Left ventricle myocardium superior (tissue), 1 donor: ENCODE data around the gene IGFBP6. TPM values are rescaled to one million over a fixed set of nuclear protein-coding genes. Genes with fewer than 3 reads are reported as not detected.
"Not testable (repeated sequence)": the region's sequence is repeated elsewhere in the genome, so short reads cannot be mapped to it uniquely, and the experiment has no call there.

Experiments
- ATAC-seq: fragments of 200-7000 bp; cut with Tn5 transposase; one replicate; pipeline ENCODE4 v1.9.1; 2020; ENCODE audit warnings: mild to moderate bottlenecking, moderate library complexity
- DNase-seq: peaks from one replicate; pipeline ENCODE4 v3.0.0-alpha.2; 2020
- intact Hi-C: fragments of 100-400 bp; cut with micrococcal nuclease; formaldehyde crosslinking; loops from one replicate; pipeline ENCODE4 v1.11.0; 2022
- total RNA-seq: library from RNA; stranded (reverse); fragmentation: NEBNext Ultra II Directional; extraction: Animal tissue kit (Norgen Biotek cat#: 25700); gene quantifications from one replicate; pipeline ENCODE4 v1.2.1, GENCODE V29; 2021
- donor health status: DM: no; HTN: yes; CAD: no; lungs with severe emphysema.

The IGFBP6 gene
- total RNA-seq, 1 donor from 2014 or later, result 45.5 TPM

GRCh38 chr12:53086361-53086760, 11.1 kb upstream of the IGFBP6 start:
- intact Hi-C loops, result no loop called here

DNA sequence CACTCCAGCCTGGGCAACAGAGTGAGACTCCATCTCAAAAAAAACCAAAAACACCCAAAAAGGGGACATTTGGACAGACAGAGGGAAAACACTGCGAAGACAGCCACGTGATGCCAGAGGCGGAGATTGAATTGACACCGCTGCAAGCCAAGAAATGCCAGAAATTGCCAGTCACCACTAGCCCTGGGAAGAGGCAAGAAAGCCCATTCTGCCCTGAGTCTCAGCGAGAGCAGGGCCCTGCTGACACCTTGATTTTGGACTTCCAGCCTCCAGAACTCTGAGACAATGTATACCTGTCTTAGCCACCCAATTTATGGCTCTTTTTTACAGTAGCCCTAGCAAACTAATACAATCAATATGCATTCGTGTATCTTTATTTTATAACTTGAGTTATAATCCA, 7.4 kb upstream of the IGFBP6 start:
- intact Hi-C loops, result no loop called here
- ATAC-seq (no peak), DNase-seq (no peak)

More at GRCh38 chr12:53086361-53086760, 11.1 kb upstream of the IGFBP6 start:
- DNase-seq (no peak), ATAC-seq (no peak)

GRCh38 chr12:53090554-53090953, 6.9 kb upstream of the IGFBP6 start:
- intact Hi-C loops, result no loop called here
- no peak for ATAC-seq
- DNase-seq, result no peak

- ATAC-seq (no peak), DNase-seq (no peak)
- intact Hi-C loops, result no loop called here
These were observed 5.7 kb upstream of the IGFBP6 start for GRCh38 chr12:53091756-53092155.

DNA sequence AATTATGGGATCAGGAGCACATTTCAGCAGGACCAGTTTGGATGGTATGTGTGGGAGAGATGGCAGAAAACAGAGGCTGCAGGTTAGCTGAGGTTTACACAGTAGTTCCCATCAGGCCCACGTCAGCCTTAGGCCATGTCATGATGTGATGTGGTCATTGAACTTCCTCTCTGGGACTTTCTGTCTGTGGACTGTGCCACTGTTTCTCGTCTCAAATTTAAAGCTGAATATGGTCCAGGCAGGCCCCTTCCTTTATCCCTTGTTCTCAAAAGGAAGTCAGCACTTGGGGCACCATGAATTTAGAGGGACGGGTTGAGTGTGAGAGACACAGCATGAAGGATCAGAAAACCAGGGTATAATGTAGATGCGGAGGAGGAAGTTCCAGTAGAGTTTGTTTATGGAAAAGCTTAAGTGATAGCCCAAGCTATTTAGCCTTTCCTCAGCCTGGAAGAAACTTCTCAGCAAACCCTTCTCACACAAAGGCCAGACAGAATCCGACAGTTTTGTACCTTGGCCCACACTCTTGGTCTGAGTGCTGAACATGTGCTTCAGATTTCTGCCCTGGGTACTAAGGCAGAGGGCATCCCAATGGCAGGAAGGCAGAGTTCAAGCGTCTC, 3.6 kb upstream of the IGFBP6 start:
- DNase-seq, result no peak
- no peak for ATAC-seq
- intact Hi-C loops, result no loop called here

DNA sequence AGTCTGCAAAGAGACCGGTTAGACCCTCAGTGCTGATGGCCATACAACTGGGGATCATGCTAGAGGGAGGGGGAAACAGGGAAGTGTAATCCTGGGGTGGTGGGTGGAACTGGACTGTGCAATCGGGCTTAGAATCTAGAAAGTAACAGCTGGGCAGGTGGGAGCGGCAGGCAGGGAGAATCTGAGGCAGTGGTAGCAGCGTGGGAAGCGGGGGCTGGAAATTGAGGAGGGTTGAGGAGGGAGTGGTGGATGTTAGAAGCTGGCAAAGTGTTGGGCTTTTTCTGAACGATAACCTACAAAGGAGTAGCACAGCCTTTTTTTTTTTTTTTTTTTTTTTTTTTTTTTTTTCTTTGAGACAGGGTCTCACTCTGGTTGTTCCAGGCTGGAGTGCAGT, 3.1 kb upstream of the IGFBP6 start:
- no peak for ATAC-seq
- DNase-seq, result no peak
- intact Hi-C loops, result no loop called here

DNA sequence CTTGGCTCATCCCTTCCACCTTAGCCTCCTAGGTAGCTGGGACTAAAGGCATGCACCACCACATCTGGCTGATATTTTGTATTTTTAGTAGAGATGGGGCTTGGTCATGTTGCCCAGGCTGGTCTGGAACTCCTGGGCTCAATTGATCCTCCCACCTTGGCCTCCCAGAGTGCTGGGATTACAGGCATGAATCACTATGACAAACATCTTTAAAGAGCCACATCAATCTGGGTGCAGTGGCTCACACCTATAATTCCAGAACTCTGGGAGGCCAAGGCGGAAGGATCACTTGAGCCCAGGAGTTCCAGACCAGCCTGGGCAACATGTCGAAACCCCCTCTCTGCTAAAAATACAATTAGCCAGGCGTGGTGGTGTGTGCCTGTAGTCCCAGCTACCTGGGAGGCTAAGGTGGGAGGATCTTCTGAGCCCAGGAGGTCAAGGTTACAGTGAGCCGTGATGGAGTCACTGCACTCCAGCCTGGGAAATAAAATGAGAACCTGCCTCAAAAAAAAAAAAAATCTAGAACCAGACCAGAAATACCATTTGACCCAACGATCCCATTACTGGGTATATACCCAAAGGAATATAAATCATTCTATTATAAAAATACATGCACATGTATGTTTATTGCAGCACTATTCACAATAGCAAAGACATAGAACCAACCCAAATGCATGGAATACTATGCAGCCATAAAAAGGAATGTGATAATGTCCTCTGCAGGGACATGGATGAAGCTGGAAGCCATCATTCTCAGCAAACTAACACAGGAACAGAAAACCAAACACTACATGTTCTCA, 2.5 kb upstream of the IGFBP6 start:
- DNase-seq, intact Hi-C loops, ATAC-seq: not testable (repeated sequence)

DNA sequence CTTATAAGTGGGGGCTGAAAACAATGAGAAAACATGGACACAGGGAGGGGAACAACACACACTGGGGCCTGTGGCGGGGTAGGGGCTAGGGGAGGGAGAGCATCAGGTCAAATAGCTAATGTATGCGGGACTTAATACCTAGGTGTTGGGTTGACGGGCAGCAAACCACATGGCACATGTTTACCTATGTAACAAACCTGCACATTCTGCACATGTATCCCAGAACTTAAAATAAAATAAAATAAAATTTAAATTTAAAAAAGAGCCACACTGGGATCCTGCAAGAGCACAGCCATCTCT, 1.9 kb upstream of the IGFBP6 start:
- DNase-seq, intact Hi-C loops, ATAC-seq: not testable (repeated sequence)

- peak; percentile 64 for ATAC-seq
- intact Hi-C loops, result no loop called here
- DNase-seq, result peak; percentile 84
These were observed 1.3 kb upstream of the IGFBP6 start for GRCh38 chr12:53096089-53096741.

DNA sequence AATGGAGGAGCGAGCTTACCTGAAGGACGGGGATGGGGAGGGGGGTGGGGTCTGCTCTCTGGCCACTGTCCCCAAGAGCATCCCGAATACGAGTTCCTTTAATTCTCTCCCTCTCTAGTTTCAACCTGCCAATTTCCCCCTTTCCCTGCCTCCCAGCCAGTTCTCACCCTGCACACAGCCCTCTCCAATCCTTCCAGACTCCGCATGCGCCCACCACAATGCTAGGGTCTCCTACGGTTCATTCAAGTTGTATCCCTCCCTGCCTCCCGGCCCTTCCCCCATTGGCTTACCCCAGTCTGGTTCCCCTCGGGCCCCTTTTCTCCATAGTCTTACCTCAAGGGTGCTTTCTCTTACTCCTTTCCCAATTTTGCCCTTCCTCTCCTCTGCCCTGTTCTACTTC, 708 bp upstream of the IGFBP6 start:
- intact Hi-C loops, result no loop called here
- DNase-seq, result no peak
- no peak for ATAC-seq

DNA sequence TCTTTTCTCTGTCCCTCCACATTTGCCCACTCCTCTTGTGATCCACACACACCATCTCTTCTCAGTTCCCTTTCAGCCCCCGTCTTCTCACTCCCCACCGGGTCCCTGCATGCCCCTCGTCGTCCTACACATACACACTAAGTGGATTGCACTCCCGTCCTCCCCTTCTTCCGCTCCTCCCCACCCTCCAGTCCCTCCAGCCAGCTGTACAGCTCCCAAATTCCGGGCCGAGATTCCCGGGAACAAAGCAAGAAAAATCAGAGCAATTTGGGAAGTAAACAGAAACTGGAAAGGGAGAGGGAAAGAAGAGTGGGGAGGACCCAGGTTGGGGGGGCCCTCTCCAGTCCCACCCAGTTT, 282 bp upstream of the IGFBP6 start:
- ATAC-seq (peak; percentile 55), DNase-seq (no peak)
- intact Hi-C loops, result no loop called here

- DNase-seq (no peak), ATAC-seq (peak; percentile 37)
- intact Hi-C loops, result no loop called here
These were observed 1.0 kb downstream of the IGFBP6 start for GRCh38 chr12:53098354-53098981.

DNA sequence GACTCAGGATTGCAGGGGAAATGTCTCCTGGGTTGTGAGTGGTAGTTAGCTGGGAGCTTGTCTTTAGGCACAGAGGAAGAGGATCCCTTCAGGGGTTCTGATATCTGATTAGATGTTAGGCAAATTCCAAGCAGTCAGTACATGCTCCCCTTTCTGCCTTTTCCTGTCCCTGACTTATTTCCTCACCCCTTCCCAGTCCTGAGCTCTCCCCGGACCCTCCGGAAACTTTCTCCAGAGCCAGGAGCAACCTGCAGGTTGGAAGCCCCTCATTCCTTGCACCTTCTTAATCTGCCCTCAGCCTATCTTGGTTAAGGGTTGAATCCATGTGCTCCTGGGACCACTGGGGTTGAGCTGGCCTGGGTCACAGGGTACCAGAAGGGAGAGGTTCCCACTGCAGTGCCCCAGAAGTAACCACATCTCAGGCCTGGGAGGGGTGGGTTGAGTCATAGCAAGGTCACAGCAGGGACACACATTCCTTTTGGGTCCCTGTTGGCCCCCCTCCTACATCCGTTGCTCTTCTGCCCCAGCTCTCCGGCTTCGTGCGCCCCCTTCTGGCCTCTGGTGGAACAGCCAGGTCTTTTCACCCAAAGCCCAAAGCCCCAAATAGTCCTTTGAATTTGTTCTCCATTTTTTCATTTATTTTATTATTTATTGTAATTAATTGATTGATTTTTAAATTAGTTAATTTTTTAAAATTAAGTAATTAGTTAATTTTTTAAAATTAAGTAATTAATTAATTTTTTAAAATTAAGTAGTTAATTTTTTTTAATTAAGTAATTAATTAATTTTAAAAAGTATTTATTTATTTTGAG, 1.8 kb downstream of the IGFBP6 start:
- ATAC-seq (peak; percentile 70), DNase-seq (peak; percentile 93)
- intact Hi-C loops, result no loop called here

- DNase-seq, result no peak
- ATAC-seq, result no peak
- intact Hi-C loops, result no loop called here
These were observed 3.1 kb downstream of the IGFBP6 start for GRCh38 chr12:53100466-53101151.

DNA sequence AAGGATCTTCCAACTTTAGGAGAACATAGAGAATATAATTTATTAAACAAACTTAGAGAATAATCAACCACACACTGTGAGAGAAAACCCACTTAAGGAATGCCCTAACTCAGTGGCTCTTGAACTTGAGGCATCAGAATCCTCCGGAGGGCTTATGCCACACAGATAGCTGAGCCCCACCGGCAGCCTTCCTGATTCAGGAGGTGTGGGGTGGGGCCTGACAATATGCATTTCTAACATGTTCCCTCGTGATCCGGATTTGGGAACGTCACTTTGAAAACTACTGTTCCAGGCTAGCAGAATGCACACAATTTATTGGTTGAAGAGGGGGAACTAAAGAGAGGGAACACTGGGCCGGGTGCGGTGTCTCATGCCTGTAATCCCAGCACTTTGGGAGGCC, 3.8 kb downstream of the IGFBP6 start:
- no peak for DNase-seq
- no peak for ATAC-seq
- intact Hi-C loops, result no loop called here

GRCh38 chr12:53101931-53102781, 4.7 kb downstream of the IGFBP6 start:
- DNase-seq, result no peak
- intact Hi-C loops, result no loop called here
- no peak for ATAC-seq

DNA sequence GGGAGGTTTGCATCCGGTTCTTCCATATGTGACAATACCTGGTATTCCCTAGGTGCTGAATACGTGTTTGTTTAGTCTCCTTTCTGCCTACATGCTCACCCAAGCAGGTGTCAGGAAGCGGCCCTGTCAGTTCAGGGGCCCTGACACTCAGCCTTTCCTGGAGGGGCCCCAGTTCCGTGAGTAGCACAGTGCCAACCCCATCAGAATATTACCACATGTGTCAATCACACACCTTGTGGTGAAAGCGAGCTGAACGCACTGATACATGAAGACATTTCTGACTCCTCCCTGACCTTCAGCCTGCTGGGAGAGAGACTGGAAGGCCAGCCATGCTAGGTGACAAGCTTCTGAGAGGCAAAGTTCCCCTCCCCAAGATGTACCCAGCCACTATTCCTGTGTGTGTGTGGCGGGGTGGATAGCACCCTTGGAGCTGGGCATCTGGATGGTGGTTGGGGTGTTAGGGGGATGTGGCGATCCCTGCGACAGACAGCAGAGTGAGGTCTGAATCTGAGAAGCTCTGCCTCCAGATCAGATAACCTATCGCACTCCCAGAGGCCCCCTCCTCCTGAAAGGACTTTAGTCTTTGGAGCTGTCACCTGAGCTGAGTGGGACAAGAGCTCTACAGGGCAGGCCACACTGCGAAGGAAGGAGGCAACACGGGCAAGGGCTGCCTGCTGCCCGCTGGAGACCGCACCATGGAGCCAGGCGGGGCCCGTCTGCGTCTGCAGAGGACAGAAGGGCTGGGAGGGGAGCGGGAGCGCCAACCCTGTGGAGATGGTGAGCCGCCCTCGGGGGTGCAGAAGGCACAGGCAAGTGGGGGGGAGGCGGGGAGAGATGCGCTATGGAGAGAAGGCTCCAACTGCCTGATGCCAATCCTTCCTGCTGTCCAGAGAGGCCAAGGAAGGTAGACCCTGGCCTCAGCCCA, 5.7 kb downstream of the IGFBP6 start, which contains the start of gene SOAT2:
SOAT2 (plus strand) TSS at position 604 of the 925 bp plus-strand sequence; CDS start at position 696, 92 bp downstream.
- ATAC-seq (no peak), DNase-seq (no peak)
- intact Hi-C loops, result no loop called here
